ENCODE measurements around the gene DACT3.

GRCh38 chr19:46601318-46602224 is 59.4 kb downstream of the DACT3 start, which contains the start of gene CALM3:
- TF ChIP-seq CTCF (conservative IDR thresholded peaks at IDR 0.05; ENCODE audit: low read depth, low read length) (no peak), USF2 (IDR thresholded peaks at IDR 0.05; ENCODE audit: low read depth, low read length) (no peak), POLR2A (IDR thresholded peaks at IDR 0.05; ENCODE audit: low read depth, low read length) (peak; percentile 64), RCOR1 (IDR thresholded peaks at IDR 0.05; ENCODE audit: insufficient replicate concordance, low read length) (no peak), MAFK (IDR thresholded peaks at IDR 0.05; ENCODE audit: low read depth, low read length) (no peak), BHLHE40 (IDR thresholded peaks at IDR 0.05; ENCODE audit: low read depth, low read length) (no peak), RFX5 (IDR thresholded peaks at IDR 0.05; ENCODE audit: low read depth, low read length) (no peak), MAZ (IDR thresholded peaks at IDR 0.05; ENCODE audit: borderline replicate concordance, low read depth, low read length) (no peak; the same call in 1 of the 2 replicates), RAD21 (IDR thresholded peaks at IDR 0.05; ENCODE audit: low read length) (no peak), SMC3 (IDR thresholded peaks at IDR 0.05; ENCODE audit: low read depth, low read length) (no peak), FOS (IDR thresholded peaks at IDR 0.05; ENCODE audit: low read depth, low read length) (no peak), ELK1 (IDR thresholded peaks at IDR 0.05; ENCODE audit: borderline replicate concordance, low read depth, low read length) (no peak)
